K562 (cell line): ENCODE results near the gene DIAPH3. TPM values are rescaled to one million over a fixed set of nuclear protein-coding genes. Genes with fewer than 3 reads are reported as not detected.

Experiments
- FOXJ2 ChIP-seq: fragments of 200-800 bp; sonication (Bioruptor generic); IDR thresholded peaks from 2 replicates; pipeline ENCODE4 v1.6.1; 2016; ENCODE audit warnings: missing genetic modification characterization, missing compliant biosample characterization
- HNRNPH1 ChIP-seq: fragments of 200-400 bp; formaldehyde crosslinking; optimal IDR thresholded peaks from 2 replicates; pipeline ENCODE3; 2017; ENCODE audit warnings: low read depth, mild to moderate bottlenecking, low read length, moderate library complexity
- KAT2B ChIP-seq: IDR thresholded peaks from one replicate; pipeline ENCODE4 v1.6.1; 2012; ENCODE audit warnings: low read depth, mild to moderate bottlenecking, control low read depth, inconsistent platforms, low read length, moderate library complexity
- KLF16 ChIP-seq: IDR thresholded peaks from 2 replicates; pipeline ENCODE4 v1.6.1; 2016; ENCODE audit warnings: antibody characterized with exemption
- MIER1 ChIP-seq: fragments of 450-650 bp; IDR thresholded peaks from 2 replicates; pipeline ENCODE4 v1.6.1; 2016; ENCODE audit warnings: antibody characterized with exemption, mild to moderate bottlenecking, low read depth
- SLC30A9 ChIP-seq: fragments of 250-450 bp; sonication (Bioruptor Pico); IDR thresholded peaks from 2 replicates; pipeline ENCODE4 v1.8.0; 2022; ENCODE audit warnings: mild to moderate bottlenecking, moderate library complexity
- ZNF146 ChIP-seq: IDR thresholded peaks from one replicate; pipeline ENCODE4 v1.6.1; 2018; ENCODE audit warnings: missing compliant biosample characterization; ENCODE audit not compliant: unreplicated experiment
- ZNF696 ChIP-seq: fragments of 250-450 bp; sonication (Bioruptor Pico); conservative IDR thresholded peaks from 2 replicates; pipeline ENCODE4 v1.4.0; 2020; ENCODE audit warnings: mild to moderate bottlenecking, moderate library complexity
- polyA plus RNA-seq, 8 experiments: library from polyadenylated mRNA; depleted of rRNA in 4 of 8; stranded (reverse) in 5 of 8; unstranded in 3 of 8; fragments of >200 nt; fragmentation: Nextera tagmentation in 2 of 8; fragmentation: Illumina TruSeq in 1 of 8; extraction: Ambion mirVana in 2 of 8; extraction: Trizol in 1 of 8; gene quantifications; 2 replicates each; pipeline versions ENCODE4 v1.2.1 to v1.2.3, GENCODE V29; 2011 to 2014; ENCODE audit warnings: inconsistent platforms in 1 of 8, missing spikeins in 1 of 8
- total RNA-seq, 7 experiments: library from RNA; depleted of rRNA in 6 of 7; stranded (reverse); fragments of >200 nt in 6 of 7; fragmentation: Illumina TruSeq in 2 of 7; extraction: Trizol in 2 of 7; gene quantifications; 2 replicates each; pipeline versions ENCODE4 v1.2.1 to v1.2.3, GENCODE V29; 2011 to 2021; ENCODE audit warnings: low replicate concordance in 1 of 7
- TF ChIP-seq, protein P1 (sequence below): sonication (generic); formaldehyde crosslinking; IDR thresholded peaks from 2 replicates; pipeline ENCODE4 v1.4.0; 2020; ENCODE audit warnings: mild to moderate bottlenecking, missing genetic modification reagents
- TF ChIP-seq, protein P2 (sequence below): conservative IDR thresholded peaks from 2 replicates; pipeline ENCODE4 v1.6.1; 2011; ENCODE audit warnings: low read depth, mild to moderate bottlenecking, low read length; ENCODE audit not compliant: control insufficient read depth
- TF ChIP-seq, protein P3 (sequence below): fragments of 450-650 bp; IDR thresholded peaks from 2 replicates; pipeline ENCODE4 v1.6.1; 2016; ENCODE audit warnings: low read depth, mild to moderate bottlenecking, moderate library complexity
- TF ChIP-seq, protein P4 (sequence below), 2 experiments: fragments of 450-650 bp in 1 of 2; sonication (generic) in 1 of 2; formaldehyde crosslinking; conservative IDR thresholded peaks; 2 replicates each; pipeline versions ENCODE4 v1.4.0 to v1.8.1; 2020 to 2022; ENCODE audit warnings: mild to moderate bottlenecking in 1 of 2, missing genetic modification reagents in 1 of 2
- TF ChIP-seq, protein P5 (sequence below), 2 experiments: fragments of 450-650 bp; formaldehyde crosslinking in 1 of 2; IDR thresholded peaks; 2 replicates each; pipeline versions ENCODE4 v1.4.0 to v1.6.1; 2014 to 2020; ENCODE audit warnings: mild to moderate bottlenecking in 2 of 2, borderline replicate concordance in 1 of 2, low read depth in 1 of 2

Gene DIAPH3
- total and polyA plus RNA-seq, 9 of the 15 experiments (the other 6 are each of a cell fraction or from before 2014, with no cell fraction given): 9.0 to 18.7 (median 14.7) TPM

DNA sequence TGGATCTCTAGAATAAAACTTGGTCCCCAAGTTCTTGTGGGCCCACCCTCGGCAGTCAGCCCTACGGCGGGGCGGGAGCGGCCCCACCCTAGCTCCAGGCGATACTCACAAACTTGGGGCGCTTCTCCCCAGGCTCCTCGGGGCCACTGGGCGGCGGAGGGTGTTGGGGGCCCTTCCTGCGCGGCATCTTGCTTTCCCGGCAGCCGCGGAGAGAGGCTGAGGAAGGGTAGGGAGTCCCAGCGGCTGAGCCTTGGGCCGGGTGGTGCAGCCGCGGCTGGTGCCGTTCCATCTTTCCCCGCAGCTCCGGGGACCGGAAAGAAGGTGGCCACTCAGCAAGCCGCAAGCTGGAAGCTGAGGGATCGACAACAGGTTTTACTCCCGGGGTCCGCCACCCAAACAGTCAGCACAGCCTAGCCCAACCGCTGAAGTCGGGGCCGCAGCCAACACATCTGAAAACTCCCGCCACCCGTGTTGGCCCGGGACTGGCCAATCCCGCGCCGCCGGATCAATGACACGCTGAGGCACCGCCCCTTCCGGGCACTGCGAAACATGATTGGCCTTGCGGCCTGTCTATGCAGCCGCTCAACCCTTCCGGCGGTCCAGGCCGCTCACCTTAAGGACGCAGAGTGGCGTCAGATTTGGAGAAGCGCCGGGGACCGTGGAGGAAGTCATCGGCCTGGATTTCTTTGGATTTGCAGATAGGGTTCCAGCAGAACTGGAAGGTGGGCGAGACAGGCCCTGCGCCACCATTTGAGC is at the start of gene DIAPH3 (continued):
- TF ChIP-seq, protein P1, sequence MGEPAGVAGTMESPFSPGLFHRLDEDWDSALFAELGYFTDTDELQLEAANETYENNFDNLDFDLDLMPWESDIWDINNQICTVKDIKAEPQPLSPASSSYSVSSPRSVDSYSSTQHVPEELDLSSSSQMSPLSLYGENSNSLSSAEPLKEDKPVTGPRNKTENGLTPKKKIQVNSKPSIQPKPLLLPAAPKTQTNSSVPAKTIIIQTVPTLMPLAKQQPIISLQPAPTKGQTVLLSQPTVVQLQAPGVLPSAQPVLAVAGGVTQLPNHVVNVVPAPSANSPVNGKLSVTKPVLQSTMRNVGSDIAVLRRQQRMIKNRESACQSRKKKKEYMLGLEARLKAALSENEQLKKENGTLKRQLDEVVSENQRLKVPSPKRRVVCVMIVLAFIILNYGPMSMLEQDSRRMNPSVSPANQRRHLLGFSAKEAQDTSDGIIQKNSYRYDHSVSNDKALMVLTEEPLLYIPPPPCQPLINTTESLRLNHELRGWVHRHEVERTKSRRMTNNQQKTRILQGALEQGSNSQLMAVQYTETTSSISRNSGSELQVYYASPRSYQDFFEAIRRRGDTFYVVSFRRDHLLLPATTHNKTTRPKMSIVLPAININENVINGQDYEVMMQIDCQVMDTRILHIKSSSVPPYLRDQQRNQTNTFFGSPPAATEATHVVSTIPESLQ (CRISPR knock-in tag): no peak
- TF ChIP-seq ZNF146 (CRISPR knock-in tag) (no peak), SLC30A9 (CRISPR knock-in tag) (no peak), KAT2B (no peak), FOXJ2 (tag) (no peak), MIER1 (no peak), HNRNPH1 (no peak), ZNF696 (CRISPR knock-in tag) (no peak), KLF16 (no peak)
- TF ChIP-seq, protein P2, sequence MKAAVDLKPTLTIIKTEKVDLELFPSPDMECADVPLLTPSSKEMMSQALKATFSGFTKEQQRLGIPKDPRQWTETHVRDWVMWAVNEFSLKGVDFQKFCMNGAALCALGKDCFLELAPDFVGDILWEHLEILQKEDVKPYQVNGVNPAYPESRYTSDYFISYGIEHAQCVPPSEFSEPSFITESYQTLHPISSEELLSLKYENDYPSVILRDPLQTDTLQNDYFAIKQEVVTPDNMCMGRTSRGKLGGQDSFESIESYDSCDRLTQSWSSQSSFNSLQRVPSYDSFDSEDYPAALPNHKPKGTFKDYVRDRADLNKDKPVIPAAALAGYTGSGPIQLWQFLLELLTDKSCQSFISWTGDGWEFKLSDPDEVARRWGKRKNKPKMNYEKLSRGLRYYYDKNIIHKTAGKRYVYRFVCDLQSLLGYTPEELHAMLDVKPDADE: 0 out of 2 replicates have a peak, but pooled peaks have one; percentile 65
- TF ChIP-seq, protein P3, sequence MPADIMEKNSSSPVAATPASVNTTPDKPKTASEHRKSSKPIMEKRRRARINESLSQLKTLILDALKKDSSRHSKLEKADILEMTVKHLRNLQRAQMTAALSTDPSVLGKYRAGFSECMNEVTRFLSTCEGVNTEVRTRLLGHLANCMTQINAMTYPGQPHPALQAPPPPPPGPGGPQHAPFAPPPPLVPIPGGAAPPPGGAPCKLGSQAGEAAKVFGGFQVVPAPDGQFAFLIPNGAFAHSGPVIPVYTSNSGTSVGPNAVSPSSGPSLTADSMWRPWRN: no peak
- TF ChIP-seq, protein P4, sequence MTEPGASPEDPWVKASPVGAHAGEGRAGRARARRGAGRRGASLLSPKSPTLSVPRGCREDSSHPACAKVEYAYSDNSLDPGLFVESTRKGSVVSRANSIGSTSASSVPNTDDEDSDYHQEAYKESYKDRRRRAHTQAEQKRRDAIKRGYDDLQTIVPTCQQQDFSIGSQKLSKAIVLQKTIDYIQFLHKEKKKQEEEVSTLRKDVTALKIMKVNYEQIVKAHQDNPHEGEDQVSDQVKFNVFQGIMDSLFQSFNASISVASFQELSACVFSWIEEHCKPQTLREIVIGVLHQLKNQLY (CRISPR knock-in tag; conservative IDR thresholded peaks at IDR 0.05): no peak
- TF ChIP-seq, protein P5, sequence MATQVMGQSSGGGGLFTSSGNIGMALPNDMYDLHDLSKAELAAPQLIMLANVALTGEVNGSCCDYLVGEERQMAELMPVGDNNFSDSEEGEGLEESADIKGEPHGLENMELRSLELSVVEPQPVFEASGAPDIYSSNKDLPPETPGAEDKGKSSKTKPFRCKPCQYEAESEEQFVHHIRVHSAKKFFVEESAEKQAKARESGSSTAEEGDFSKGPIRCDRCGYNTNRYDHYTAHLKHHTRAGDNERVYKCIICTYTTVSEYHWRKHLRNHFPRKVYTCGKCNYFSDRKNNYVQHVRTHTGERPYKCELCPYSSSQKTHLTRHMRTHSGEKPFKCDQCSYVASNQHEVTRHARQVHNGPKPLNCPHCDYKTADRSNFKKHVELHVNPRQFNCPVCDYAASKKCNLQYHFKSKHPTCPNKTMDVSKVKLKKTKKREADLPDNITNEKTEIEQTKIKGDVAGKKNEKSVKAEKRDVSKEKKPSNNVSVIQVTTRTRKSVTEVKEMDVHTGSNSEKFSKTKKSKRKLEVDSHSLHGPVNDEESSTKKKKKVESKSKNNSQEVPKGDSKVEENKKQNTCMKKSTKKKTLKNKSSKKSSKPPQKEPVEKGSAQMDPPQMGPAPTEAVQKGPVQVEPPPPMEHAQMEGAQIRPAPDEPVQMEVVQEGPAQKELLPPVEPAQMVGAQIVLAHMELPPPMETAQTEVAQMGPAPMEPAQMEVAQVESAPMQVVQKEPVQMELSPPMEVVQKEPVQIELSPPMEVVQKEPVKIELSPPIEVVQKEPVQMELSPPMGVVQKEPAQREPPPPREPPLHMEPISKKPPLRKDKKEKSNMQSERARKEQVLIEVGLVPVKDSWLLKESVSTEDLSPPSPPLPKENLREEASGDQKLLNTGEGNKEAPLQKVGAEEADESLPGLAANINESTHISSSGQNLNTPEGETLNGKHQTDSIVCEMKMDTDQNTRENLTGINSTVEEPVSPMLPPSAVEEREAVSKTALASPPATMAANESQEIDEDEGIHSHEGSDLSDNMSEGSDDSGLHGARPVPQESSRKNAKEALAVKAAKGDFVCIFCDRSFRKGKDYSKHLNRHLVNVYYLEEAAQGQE (IDR thresholded peaks at IDR 0.05; ENCODE audit: borderline replicate concordance): no peak
- TF ChIP-seq, protein P5 (CRISPR knock-in tag; IDR thresholded peaks at IDR 0.05; ENCODE audit: low read depth): no peak
